ENCODE measurements around the gene CCNQ.

DNA sequence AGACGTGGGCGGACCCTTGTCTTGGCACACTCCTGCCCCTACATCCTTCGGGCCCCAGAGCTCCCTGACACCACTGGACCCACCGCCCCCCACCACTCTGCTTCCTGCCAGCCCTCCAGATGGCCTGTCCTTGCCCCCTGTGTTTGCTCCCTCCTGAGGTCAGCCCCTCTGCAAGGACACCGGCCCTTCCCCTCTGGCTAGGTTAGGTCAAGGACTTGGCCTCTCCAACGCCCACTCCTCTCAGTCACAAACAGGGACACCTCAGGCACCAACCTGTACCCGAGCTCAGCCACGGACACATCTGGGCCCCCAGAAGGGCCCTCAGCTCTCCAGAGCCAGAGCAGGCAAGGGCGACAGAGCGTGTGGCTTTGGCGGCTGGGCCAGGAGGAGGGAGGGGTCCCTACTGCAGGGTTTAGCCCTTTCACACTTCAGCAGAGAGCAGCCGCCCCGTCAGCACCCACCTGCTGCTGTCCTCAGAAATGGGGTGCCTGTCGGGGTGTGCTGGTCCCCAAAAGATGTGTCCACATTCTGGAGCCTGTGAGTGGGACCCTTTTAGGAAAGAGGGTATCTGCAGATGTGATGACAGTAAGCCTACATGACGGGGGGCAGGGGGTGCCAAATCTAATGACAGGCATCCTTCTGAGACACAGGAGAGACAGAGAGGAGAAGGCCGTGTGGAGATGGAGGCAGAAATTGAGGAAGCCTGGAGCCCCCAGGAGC, 24.5 kb upstream of the CCNQ start:
- TF ChIP-seq POLR2A (IDR thresholded peaks at IDR 0.05), result no peak
- TF ChIP-seq CTCF (IDR thresholded peaks at IDR 0.05), result no peak

Data from testis (tissue), 2 donors.